ENCODE results near the gene LRRC9.
"Not testable (repeated sequence)": the region's sequence is repeated elsewhere in the genome, so short reads cannot be mapped to it uniquely, and the experiment has no call there.

The LRRC9 gene

GRCh38 chr14:59997966-59998365 lies 78.0 kb downstream of the LRRC9 start:
- Mint-ChIP-seq H3K4me1 (no peaks in the 10 kb centered on the region), H3K27me3 (no peaks in the 10 kb centered on the region), H3K27ac (no peak overlapping the region), H3K4me3 (no peak overlapping the region), H3K36me3 (no peaks in the 10 kb centered on the region), H3K9me3 (no peaks in the 10 kb centered on the region)
- ATAC-seq = no peak

GRCh38 chr14:59998564-59998963 lies 78.6 kb downstream of the LRRC9 start:
- Mint-ChIP-seq H3K36me3 (no peaks in the 10 kb centered on the region), H3K4me1 (no peaks in the 10 kb centered on the region), H3K9me3 (no peaks in the 10 kb centered on the region), H3K27me3 (no peaks in the 10 kb centered on the region), H3K27ac (no peak overlapping the region), H3K4me3 (no peak overlapping the region)
- ATAC-seq = no peak

GRCh38 chr14:60002819-60003492 lies 83.0 kb downstream of the LRRC9 start:
- Mint-ChIP-seq H3K9me3 (no peaks in the 10 kb centered on the region), H3K27me3 (peaks cover 8% of the 10 kb centered on the region), H3K27ac (no peak overlapping the region), H3K36me3 (no peaks in the 10 kb centered on the region), H3K4me3 (no peak overlapping the region), H3K4me1 (no peaks in the 10 kb centered on the region)
- ATAC-seq = no peak

GRCh38 chr14:60003991-60004390 lies 84.0 kb downstream of the LRRC9 start:
- no peak for ATAC-seq
- no peak overlapping the region for H3K4me3 Mint-ChIP-seq
- no peaks in the 10 kb centered on the region for H3K4me1 Mint-ChIP-seq
- no peaks in the 10 kb centered on the region for H3K36me3 Mint-ChIP-seq
- H3K27ac Mint-ChIP-seq = no peak overlapping the region
- peaks cover under 1% of the 10 kb centered on the region for H3K9me3 Mint-ChIP-seq
- peaks cover 8% of the 10 kb centered on the region for H3K27me3 Mint-ChIP-seq

- Mint-ChIP-seq H3K27ac (no peak overlapping the region), H3K4me1 (no peaks in the 10 kb centered on the region), H3K27me3 (peaks cover 8% of the 10 kb centered on the region), H3K9me3 (peaks cover 10% of the 10 kb centered on the region), H3K36me3 (peaks cover 6% of the 10 kb centered on the region), H3K4me3 (no peak overlapping the region)
- no peak for ATAC-seq
These were observed 88.1 kb downstream of the LRRC9 start for GRCh38 chr14:60008042-60008441.

- not testable (repeated sequence) for H3K27ac Mint-ChIP-seq, H3K4me1 Mint-ChIP-seq, ATAC-seq, H3K4me3 Mint-ChIP-seq, H3K36me3 Mint-ChIP-seq
- Mint-ChIP-seq H3K9me3 (peaks cover 23% of the 10 kb centered on the region), H3K27me3 (peaks cover 16% of the 10 kb centered on the region)
These were observed 90.3 kb downstream of the LRRC9 start for GRCh38 chr14:60010263-60010662.

- H3K36me3 Mint-ChIP-seq = peaks cover 6% of the 10 kb centered on the region
- no peak overlapping the region for H3K4me3 Mint-ChIP-seq
- no peaks in the 10 kb centered on the region for H3K4me1 Mint-ChIP-seq
- no peak for ATAC-seq
- no peak overlapping the region for H3K27ac Mint-ChIP-seq
- peaks cover 20% of the 10 kb centered on the region for H3K9me3 Mint-ChIP-seq
- peaks cover 17% of the 10 kb centered on the region for H3K27me3 Mint-ChIP-seq
These were observed 94.5 kb downstream of the LRRC9 start for GRCh38 chr14:60014402-60014801.

GRCh38 chr14:60021619-60022018 lies 101.7 kb downstream of the LRRC9 start:
- ATAC-seq = no peak
- no peaks in the 10 kb centered on the region for H3K4me1 Mint-ChIP-seq
- no peak overlapping the region for H3K4me3 Mint-ChIP-seq
- no peaks in the 10 kb centered on the region for H3K9me3 Mint-ChIP-seq
- H3K36me3 Mint-ChIP-seq = no peaks in the 10 kb centered on the region
- H3K27ac Mint-ChIP-seq = no peak overlapping the region
- peaks cover 30% of the 10 kb centered on the region for H3K27me3 Mint-ChIP-seq

GRCh38 chr14:60025571-60025970 lies 105.6 kb downstream of the LRRC9 start:
- no peak for ATAC-seq
- Mint-ChIP-seq H3K27ac (no peak overlapping the region), H3K9me3 (no peaks in the 10 kb centered on the region), H3K36me3 (no peaks in the 10 kb centered on the region), H3K4me3 (no peak overlapping the region), H3K27me3 (peaks cover 20% of the 10 kb centered on the region), H3K4me1 (no peaks in the 10 kb centered on the region)

- Mint-ChIP-seq H3K27ac (no peak overlapping the region), H3K36me3 (no peaks in the 10 kb centered on the region), H3K4me3 (no peak overlapping the region), H3K27me3 (peaks cover 9% of the 10 kb centered on the region), H3K9me3 (peaks cover 2% of the 10 kb centered on the region), H3K4me1 (no peaks in the 10 kb centered on the region)
- ATAC-seq = no peak
These were observed 115.2 kb downstream of the LRRC9 start for GRCh38 chr14:60035177-60035576.

- not testable (repeated sequence) for H3K4me1 Mint-ChIP-seq, H3K27ac Mint-ChIP-seq
These were observed 128.0 kb downstream of the LRRC9 start for GRCh38 chr14:60047976-60048375.

GRCh38 chr14:60051721-60052221 lies 131.8 kb downstream of the LRRC9 start:
- no peaks in the 10 kb centered on the region for H3K36me3 Mint-ChIP-seq
- peaks cover 7% of the 10 kb centered on the region for H3K4me1 Mint-ChIP-seq
- ATAC-seq = no peak
- H3K9me3 Mint-ChIP-seq = no peaks in the 10 kb centered on the region
- no peak overlapping the region for H3K27ac Mint-ChIP-seq
- H3K4me3 Mint-ChIP-seq = no peak overlapping the region
- H3K27me3 Mint-ChIP-seq = peaks cover 27% of the 10 kb centered on the region

More at GRCh38 chr14:60047976-60048375, 128.0 kb downstream of the LRRC9 start:
- not testable (repeated sequence) for H3K4me3 Mint-ChIP-seq, H3K36me3 Mint-ChIP-seq, ATAC-seq, H3K9me3 Mint-ChIP-seq
- peaks cover 54% of the 10 kb centered on the region for H3K27me3 Mint-ChIP-seq

GRCh38 chr14:60058087-60058486 lies 138.1 kb downstream of the LRRC9 start:
- no peak for ATAC-seq
- peaks cover 17% of the 10 kb centered on the region for H3K27me3 Mint-ChIP-seq
- H3K9me3 Mint-ChIP-seq = no peaks in the 10 kb centered on the region
- no peak overlapping the region for H3K4me3 Mint-ChIP-seq
- H3K36me3 Mint-ChIP-seq = no peaks in the 10 kb centered on the region
- H3K4me1 Mint-ChIP-seq = no peaks in the 10 kb centered on the region
- no peak overlapping the region for H3K27ac Mint-ChIP-seq

- H3K4me1 Mint-ChIP-seq = no peaks in the 10 kb centered on the region
These were observed 141.4 kb downstream of the LRRC9 start for GRCh38 chr14:60061371-60061770.

GRCh38 chr14:60064491-60065072 lies 144.6 kb downstream of the LRRC9 start:
- Mint-ChIP-seq H3K9me3 (no peaks in the 10 kb centered on the region), H3K4me1 (no peaks in the 10 kb centered on the region), H3K27me3 (peaks cover 8% of the 10 kb centered on the region), H3K4me3 (no peak overlapping the region), H3K36me3 (no peaks in the 10 kb centered on the region), H3K27ac (no peak overlapping the region)
- no peak for ATAC-seq

More at GRCh38 chr14:60061371-60061770, 141.4 kb downstream of the LRRC9 start:
- no peak overlapping the region for H3K27ac Mint-ChIP-seq
- peaks cover 8% of the 10 kb centered on the region for H3K27me3 Mint-ChIP-seq
- ATAC-seq = no peak
- no peaks in the 10 kb centered on the region for H3K36me3 Mint-ChIP-seq
- no peaks in the 10 kb centered on the region for H3K9me3 Mint-ChIP-seq
- no peak overlapping the region for H3K4me3 Mint-ChIP-seq

- peaks cover 2% of the 10 kb centered on the region for H3K27me3 Mint-ChIP-seq
- no peaks in the 10 kb centered on the region for H3K4me1 Mint-ChIP-seq
- ATAC-seq = no peak
- H3K27ac Mint-ChIP-seq = no peak overlapping the region
- H3K36me3 Mint-ChIP-seq = no peaks in the 10 kb centered on the region
- no peak overlapping the region for H3K4me3 Mint-ChIP-seq
- H3K9me3 Mint-ChIP-seq = no peaks in the 10 kb centered on the region
These were observed 147.9 kb downstream of the LRRC9 start for GRCh38 chr14:60067882-60068281.
